CD8-positive, alpha-beta memory T cell (primary cell): ENCODE data around the gene MPPE1. TPM values are rescaled to one million over a fixed set of nuclear protein-coding genes. Genes with fewer than 3 reads are reported as not detected.

Experiments
- CTCF ChIA-PET: fragments of 350-600 bp; sonication (Branson Sonifier 250); formaldehyde crosslinking; loops from one replicate; lab custom pipeline; 2021; ENCODE audit warnings: antibody characterized with exemption; lab: Charles Lee
- POLR2A ChIA-PET: fragments of 350-600 bp; sonication (Branson Sonifier 250); formaldehyde crosslinking; loops from one replicate; lab custom pipeline; 2021; ENCODE audit warnings: antibody characterized with exemption; lab: Charles Lee
- DNase-seq, 5 donors: peaks; one replicate each; pipeline versions ENCODE4 v3.0.0 to v3.0.0-alpha.2; 2020 to 2022; ENCODE audit warnings: mixed read lengths in 1 of 5
- H3K27ac ChIP-seq: one replicate; pipeline ENCODE4 v1.7.0; 2013; ENCODE audit warnings: low read depth, mild to moderate bottlenecking, low read length, moderate library complexity
- H3K27me3 ChIP-seq: 2 replicates; pipeline ENCODE4 v1.7.0; 2013; ENCODE audit warnings: low read length, mild to moderate bottlenecking; ENCODE audit not compliant: insufficient read depth, poor library complexity, severe bottlenecking
- H3K36me3 ChIP-seq: 2 replicates; pipeline ENCODE4 v1.7.0; 2013; ENCODE audit warnings: mild to moderate bottlenecking, low read length, moderate library complexity; ENCODE audit not compliant: insufficient read depth
- H3K4me1 ChIP-seq: 2 replicates; pipeline ENCODE4 v1.7.0; 2013; ENCODE audit warnings: mild to moderate bottlenecking, low read length, moderate library complexity; ENCODE audit not compliant: insufficient read depth
- H3K4me3 ChIP-seq: 2 replicates; pipeline ENCODE4 v1.7.0; 2013; ENCODE audit warnings: mild to moderate bottlenecking, low read length
- H3K9me3 ChIP-seq: 2 replicates; pipeline ENCODE4 v1.7.0; 2013; ENCODE audit warnings: mild to moderate bottlenecking, low read length
- H3K27ac Mint-ChIP-seq, 8 donors: one replicate each; pipeline ENCODE4 v1.8.0; 2020 to 2021; ENCODE audit warnings: mixed read lengths in 8 of 8, mild to moderate bottlenecking in 6 of 8, inconsistent platforms in 3 of 8, moderate library complexity in 3 of 8
- H3K27me3 Mint-ChIP-seq, 2 donors: one replicate each; pipeline ENCODE4 v1.8.0; 2020 to 2021; ENCODE audit warnings: mixed read lengths in 2 of 2, mild to moderate bottlenecking in 1 of 2, moderate library complexity in 1 of 2
- H3K36me3 Mint-ChIP-seq, 3 donors: one replicate each; pipeline ENCODE4 v1.8.0; 2020 to 2021; ENCODE audit warnings: mixed read lengths in 3 of 3, inconsistent platforms in 1 of 3, mild to moderate bottlenecking in 1 of 3
- H3K4me1 Mint-ChIP-seq, 3 donors: one replicate each; pipeline ENCODE4 v1.8.0; 2020 to 2021; ENCODE audit warnings: mixed read lengths in 3 of 3, inconsistent platforms in 1 of 3, mild to moderate bottlenecking in 1 of 3
- H3K4me3 Mint-ChIP-seq, 7 donors: one replicate each; pipeline ENCODE4 v1.8.0; 2020 to 2021; ENCODE audit warnings: mixed read lengths in 7 of 7, mild to moderate bottlenecking in 6 of 7, moderate library complexity in 4 of 7, inconsistent platforms in 2 of 7
- H3K9me3 Mint-ChIP-seq, 5 donors: one replicate each; pipeline ENCODE4 v1.8.0; 2020 to 2022; ENCODE audit warnings: mixed read lengths in 5 of 5, mild to moderate bottlenecking in 3 of 5, moderate library complexity in 2 of 5, inconsistent platforms in 1 of 5
- polyA plus RNA-seq: library from polyadenylated mRNA; unstranded; fragments of 300-500 nt; fragmentation: Illumina TruSeq; gene quantifications from one replicate; pipeline ENCODE4 v1.2.3, GENCODE V29; 2021
- total RNA-seq, 2 experiments: library from RNA; stranded (reverse); gene quantifications; one replicate each; pipeline ENCODE4 v1.2.3, GENCODE V29; 2021

Gene MPPE1
- total and polyA plus RNA-seq, 3 experiments from 2014 or later = 32.3 to 44.0 (median 37.7) TPM

GRCh38 chr18:11845654-11846053 is 62.5 kb downstream of the MPPE1 start:
- H3K4me3 ChIP-seq = no peak overlapping the region
- H3K9me3 ChIP-seq = no peaks in the 10 kb centered on the region
- Mint-ChIP-seq H3K4me3 (no peak overlapping the region), H3K9me3 (no peaks in the 10 kb centered on the region), H3K27me3 (peaks cover 0 to 2% of the 10 kb centered on the region in 2 donors), H3K36me3 (peaks cover 0 to 2% (median 0%) of the 10 kb centered on the region in 3 donors), H3K27ac (peak overlapping the region in 1 of 8 donors; percentile 59), H3K4me1 (peaks cover 10 to 23% (median 11%) of the 10 kb centered on the region in 3 donors)
- ChIA-PET POLR2A (no interaction called here), CTCF (interaction anchor here (1.5 kb wide), 1 partner anchor 92 kb away, joined by 3 read pairs; no protein-coding TSS in a partner anchor)
- no peak overlapping the region for H3K27ac ChIP-seq
- H3K36me3 ChIP-seq = no peaks in the 10 kb centered on the region
- peaks cover 5% of the 10 kb centered on the region for H3K4me1 ChIP-seq
- DNase-seq = no peak
- H3K27me3 ChIP-seq = no peaks in the 10 kb centered on the region

GRCh38 chr18:11844436-11844835 is 63.7 kb downstream of the MPPE1 start:
- Mint-ChIP-seq H3K4me3 (no peak overlapping the region), H3K27me3 (peaks cover 0 to 2% of the 10 kb centered on the region in 2 donors), H3K36me3 (no peaks in the 10 kb centered on the region), H3K4me1 (peaks cover 0 to 10% (median 2%) of the 10 kb centered on the region in 3 donors), H3K9me3 (no peaks in the 10 kb centered on the region), H3K27ac (peak overlapping the region in 1 of 8 donors; percentile 49)
- DNase-seq = no peak
- ChIA-PET CTCF (interaction anchor here (1.5 kb wide), 1 partner anchor 93 kb away, joined by 3 read pairs; no protein-coding TSS in a partner anchor), POLR2A (no interaction called here)
- Histone ChIP-seq H3K9me3 (no peaks in the 10 kb centered on the region), H3K27me3 (no peaks in the 10 kb centered on the region), H3K4me3 (no peak overlapping the region), H3K4me1 (no peaks in the 10 kb centered on the region), H3K36me3 (no peaks in the 10 kb centered on the region), H3K27ac (no peak overlapping the region)

- Mint-ChIP-seq H3K27ac (no peak overlapping the region), H3K27me3 (peaks cover 0 to 5% of the 10 kb centered on the region in 2 donors), H3K4me1 (no peaks in the 10 kb centered on the region), H3K4me3 (no peak overlapping the region), H3K36me3 (no peaks in the 10 kb centered on the region), H3K9me3 (no peaks in the 10 kb centered on the region)
- no peaks in the 10 kb centered on the region for H3K36me3 ChIP-seq
- no peaks in the 10 kb centered on the region for H3K4me1 ChIP-seq
- no peak overlapping the region for H3K4me3 ChIP-seq
- no peak overlapping the region for H3K27ac ChIP-seq
- ChIA-PET CTCF (no interaction called here), POLR2A (no interaction called here)
- H3K9me3 ChIP-seq = no peaks in the 10 kb centered on the region
- no peaks in the 10 kb centered on the region for H3K27me3 ChIP-seq
- no peak for DNase-seq
Measured at GRCh38 chr18:11842562-11842961, 65.6 kb downstream of the MPPE1 start.

GRCh38 chr18:11840493-11840892 is 67.6 kb downstream of the MPPE1 start:
- Histone ChIP-seq H3K4me1 (no peaks in the 10 kb centered on the region), H3K36me3 (no peaks in the 10 kb centered on the region), H3K4me3 (no peak overlapping the region), H3K27ac (no peak overlapping the region), H3K9me3 (no peaks in the 10 kb centered on the region), H3K27me3 (no peaks in the 10 kb centered on the region)
- POLR2A ChIA-PET = no interaction called here
- no peak overlapping the region for H3K27ac Mint-ChIP-seq
- no peak overlapping the region for H3K4me3 Mint-ChIP-seq
- H3K9me3 Mint-ChIP-seq = no peaks in the 10 kb centered on the region
- CTCF ChIA-PET = interaction anchor here (1.4 kb wide), 1 partner anchor 14 kb away, joined by 4 read pairs; no protein-coding TSS in a partner anchor
- peaks cover 0 to 5% of the 10 kb centered on the region in 2 donors for H3K27me3 Mint-ChIP-seq
- DNase-seq = no peak
- H3K4me1 Mint-ChIP-seq = no peaks in the 10 kb centered on the region
- no peaks in the 10 kb centered on the region for H3K36me3 Mint-ChIP-seq

GRCh38 chr18:11839556-11839955 is 68.6 kb downstream of the MPPE1 start:
- H3K36me3 Mint-ChIP-seq = no peaks in the 10 kb centered on the region
- no peak for DNase-seq
- peaks cover 0 to 5% of the 10 kb centered on the region in 2 donors for H3K27me3 Mint-ChIP-seq
- no peaks in the 10 kb centered on the region for H3K9me3 Mint-ChIP-seq
- H3K27ac ChIP-seq = no peak overlapping the region
- no peak overlapping the region for H3K27ac Mint-ChIP-seq
- no peak overlapping the region for H3K4me3 ChIP-seq
- H3K36me3 ChIP-seq = no peaks in the 10 kb centered on the region
- no peaks in the 10 kb centered on the region for H3K4me1 ChIP-seq
- no peak overlapping the region for H3K4me3 Mint-ChIP-seq
- no peaks in the 10 kb centered on the region for H3K27me3 ChIP-seq
- no peaks in the 10 kb centered on the region for H3K4me1 Mint-ChIP-seq
- ChIA-PET CTCF (no interaction called here), POLR2A (no interaction called here)
- H3K9me3 ChIP-seq = no peaks in the 10 kb centered on the region

GRCh38 chr18:11834772-11835171 is 73.3 kb downstream of the MPPE1 start:
- H3K36me3 ChIP-seq = no peaks in the 10 kb centered on the region
- H3K4me3 Mint-ChIP-seq = no peak overlapping the region
- ChIA-PET POLR2A (no interaction called here), CTCF (no interaction called here)
- H3K27me3 Mint-ChIP-seq = peaks cover 7 to 8% of the 10 kb centered on the region in 2 donors
- H3K27me3 ChIP-seq = no peaks in the 10 kb centered on the region
- no peaks in the 10 kb centered on the region for H3K4me1 ChIP-seq
- H3K4me1 Mint-ChIP-seq = no peaks in the 10 kb centered on the region
- no peaks in the 10 kb centered on the region for H3K9me3 Mint-ChIP-seq
- no peaks in the 10 kb centered on the region for H3K9me3 ChIP-seq
- H3K27ac ChIP-seq = no peak overlapping the region
- H3K27ac Mint-ChIP-seq = no peak overlapping the region
- DNase-seq = no peak
- H3K4me3 ChIP-seq = no peak overlapping the region
- no peaks in the 10 kb centered on the region for H3K36me3 Mint-ChIP-seq

Other genes with a start within 250 kb of the MPPE1 start
- gene GNAL, start 219.1 kb downstream of the MPPE1 start, total RNA-seq = under 1 TPM; 0.04 to 0.38 TPM
- not detected for gene GNAL, start 219.1 kb downstream of the MPPE1 start, polyA plus RNA-seq
- 10 to 100 TPM; 24.5 to 24.9 TPM for gene CHMP1B, start 56.9 kb downstream of the MPPE1 start, total RNA-seq
- gene CHMP1B, start 56.9 kb downstream of the MPPE1 start, polyA plus RNA-seq = 55.2 TPM
- 10 to 100 TPM; 13.3 to 14.0 TPM for gene IMPA2, start 73.2 kb upstream of the MPPE1 start, total RNA-seq
- gene IMPA2, start 73.2 kb upstream of the MPPE1 start, polyA plus RNA-seq = 6.2 TPM
- gene ANKRD62, start 185.5 kb upstream of the MPPE1 start, total RNA-seq = not detected
- gene ANKRD62, start 185.5 kb upstream of the MPPE1 start, polyA plus RNA-seq = not detected